ENCODE data around the gene NUTM1. TPM values are rescaled to one million over a fixed set of nuclear protein-coding genes. Genes with fewer than 3 reads are reported as not detected.

Gene NUTM1
- total RNA-seq, 1 donor from 2014 or later: not detected

- Mint-ChIP-seq H3K9me3 (ENCODE audit: unreplicated experiment) (no peaks in the 10 kb centered on the region), H3K36me3 (ENCODE audit: low read depth, unreplicated experiment) (peaks cover 14% of the 10 kb centered on the region), H3K27me3 (ENCODE audit: unreplicated experiment) (peaks cover 5% of the 10 kb centered on the region), H3K27ac (ENCODE audit: unreplicated experiment) (peak overlapping the region; percentile 70), H3K4me3 (ENCODE audit: unreplicated experiment) (peak overlapping the region; percentile 96), H3K4me1 (ENCODE audit: unreplicated experiment) (peaks cover 16% of the 10 kb centered on the region)
- peak; percentile 24 for DNase-seq (ENCODE audit: low spot score)
- TF ChIP-seq CTCF (IDR thresholded peaks at IDR 0.05; ENCODE audit: unreplicated experiment): no peak
Measured at GRCh38 chr15:34336991-34337556, 6.0 kb upstream of the NUTM1 start.

- TF ChIP-seq CTCF (IDR thresholded peaks at IDR 0.05; ENCODE audit: unreplicated experiment): no peak
- DNase-seq (ENCODE audit: low spot score): peak; percentile 93
- Mint-ChIP-seq H3K27me3 (ENCODE audit: unreplicated experiment) (peaks cover 5% of the 10 kb centered on the region), H3K4me1 (ENCODE audit: unreplicated experiment) (peaks cover 16% of the 10 kb centered on the region), H3K9me3 (ENCODE audit: unreplicated experiment) (no peaks in the 10 kb centered on the region), H3K36me3 (ENCODE audit: low read depth, unreplicated experiment) (peaks cover 15% of the 10 kb centered on the region), H3K4me3 (ENCODE audit: unreplicated experiment) (peak within 1 kb of the TSS; percentile 96), H3K27ac (ENCODE audit: unreplicated experiment) (peak within 1 kb of the TSS; percentile 70)
Measured at GRCh38 chr15:34337557-34338306, 5.4 kb upstream of the NUTM1 start, which contains the start of gene SLC12A6. Gene SLC12A6, minus strand, starts transcription at chr15:34337781. Its CDS starts 1,101 bp downstream, at chr15:34336680.

GRCh38 chr15:34338347-34338746 is 4.8 kb upstream of the NUTM1 start:
- Mint-ChIP-seq H3K4me3 (ENCODE audit: unreplicated experiment) (peak overlapping the region; percentile 85), H3K4me1 (ENCODE audit: unreplicated experiment) (peaks cover 16% of the 10 kb centered on the region), H3K9me3 (ENCODE audit: unreplicated experiment) (no peaks in the 10 kb centered on the region), H3K27ac (ENCODE audit: unreplicated experiment) (no peak overlapping the region), H3K27me3 (ENCODE audit: unreplicated experiment) (peaks cover 5% of the 10 kb centered on the region), H3K36me3 (ENCODE audit: low read depth, unreplicated experiment) (peaks cover 15% of the 10 kb centered on the region)
- TF ChIP-seq CTCF (IDR thresholded peaks at IDR 0.05; ENCODE audit: unreplicated experiment): no peak
- DNase-seq (ENCODE audit: low spot score): no peak

GRCh38 chr15:34339946-34340345 is 3.2 kb upstream of the NUTM1 start:
- no peak for DNase-seq (ENCODE audit: low spot score)
- H3K36me3 Mint-ChIP-seq (ENCODE audit: low read depth, unreplicated experiment): peaks cover 15% of the 10 kb centered on the region
- no peak overlapping the region for H3K4me3 Mint-ChIP-seq (ENCODE audit: unreplicated experiment)
- no peaks in the 10 kb centered on the region for H3K9me3 Mint-ChIP-seq (ENCODE audit: unreplicated experiment)
- peaks cover 5% of the 10 kb centered on the region for H3K27me3 Mint-ChIP-seq (ENCODE audit: unreplicated experiment)
- TF ChIP-seq CTCF (IDR thresholded peaks at IDR 0.05; ENCODE audit: unreplicated experiment): no peak
- H3K4me1 Mint-ChIP-seq (ENCODE audit: unreplicated experiment): peaks cover 16% of the 10 kb centered on the region
- H3K27ac Mint-ChIP-seq (ENCODE audit: unreplicated experiment): no peak overlapping the region
